ENCODE measurements around the gene ASCL1. TPM values are rescaled to one million over a fixed set of nuclear protein-coding genes. Genes with fewer than 3 reads are reported as not detected.
A peak's percentile ranks its signal among the peaks of the same experiment; 100 is the strongest.

Gene ASCL1
- total and polyA plus RNA-seq, 10 of the 15 experiments (the other 5 are each of a cell fraction or from before 2014, with no cell fraction given) = 10.6 to 61.1 (median 20.5) TPM

DNA sequence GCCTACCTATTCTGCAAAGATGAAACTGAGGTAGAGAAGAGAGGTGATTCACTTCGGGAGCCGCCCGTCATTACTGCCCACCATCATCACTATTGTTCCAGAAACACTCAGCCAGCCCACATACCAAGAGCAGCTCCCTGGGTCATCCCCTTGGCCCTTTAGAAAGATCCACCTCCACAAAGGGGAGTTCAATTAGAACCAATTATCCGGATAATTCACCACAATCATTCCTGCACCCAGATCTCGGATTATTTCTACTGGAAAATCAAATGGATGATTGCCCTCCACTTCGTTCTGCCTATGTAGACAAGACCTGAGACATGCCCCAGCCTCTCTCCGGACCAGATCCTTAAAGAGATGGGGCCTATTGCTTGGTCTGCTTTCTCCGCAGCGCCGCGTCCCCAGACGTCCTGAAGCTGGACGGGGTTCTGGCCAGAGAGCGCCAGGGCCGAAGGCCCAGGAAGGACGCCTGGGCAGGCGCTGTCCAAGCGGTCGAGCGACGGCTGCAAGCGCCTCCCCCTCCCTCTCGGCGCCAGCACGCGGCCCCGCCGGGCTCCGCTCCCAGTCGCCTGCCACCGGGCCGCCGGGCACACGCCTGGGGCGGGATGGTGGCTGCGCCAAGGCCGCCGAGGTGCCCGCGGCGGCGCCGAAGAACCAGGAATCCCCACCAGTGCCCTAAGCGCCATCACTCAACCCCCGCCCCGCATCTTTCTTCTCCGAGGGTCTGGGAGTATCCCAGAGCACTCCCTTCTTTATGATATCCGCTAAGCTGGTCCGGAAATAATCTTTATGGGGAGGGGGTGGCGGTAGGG is 1.3 kb upstream of the ASCL1 start:
- RAD21 ChIA-PET (ENCODE audit: unreplicated experiment) = interaction anchor here (0.9 to 2.0 kb wide), 8 partner anchors 73 to 592 kb away, joined by 3 to 6 read pairs (median 4); no protein-coding TSS in a partner anchor
- Histone ChIP-seq H3K27ac (ENCODE audit: control insufficient read depth, insufficient read depth) (no peak overlapping the region), H3K9ac (ENCODE audit: control insufficient read depth, insufficient read depth, low read length) (no peak overlapping the region), H2AFZ (ENCODE audit: control insufficient read depth, low read depth, low read length) (no peak overlapping the region; the same call in 1 of the 2 replicates), H3K27me3 (replicated peaks in 1 of 2; ENCODE audit: control insufficient read depth in 2 of 2, insufficient read depth in 2 of 2, low read length in 1 of 2) (peaks cover 0 to 15% of the 10 kb centered on the region in 2 experiments; a peak in 2 of 4 replicates), H3K36me3 (ENCODE audit: control insufficient read depth in 2 of 2, insufficient read depth in 2 of 2, low read length in 1 of 2) (no peaks in the 10 kb centered on the region), H3K4me3 (no peak overlapping the region), H4K20me1 (ENCODE audit: control insufficient read depth, insufficient read depth) (no peaks in the 10 kb centered on the region), H3K79me2 (ENCODE audit: control insufficient read depth, insufficient read depth, low read length) (no peaks in the 10 kb centered on the region), H3K4me1 (ENCODE audit: control insufficient read depth, insufficient read depth, low read length) (peaks cover 11% of the 10 kb centered on the region), H3K9me3 (replicated peaks; ENCODE audit: control insufficient read depth, insufficient read depth, low read length) (no peaks in the 10 kb centered on the region; the same call in 2 of the 3 replicates), H3K4me2 (ENCODE audit: control insufficient read depth, insufficient read depth) (peak overlapping the region; percentile 80; the same call in 1 of the 2 replicates)
- SMC1A ChIA-PET (ENCODE audit: uncharacterized antibody, unreplicated experiment) = interaction anchor here (0.7 to 2.3 kb wide), 11 partner anchors 16 to 593 kb away, joined by 3 to 9 read pairs (median 3); partner anchors contain the start of gene C12orf42
- POLR2A ChIA-PET = interaction anchor here (0.6 to 1.6 kb wide), 4 partner anchors 10 to 549 kb away, joined by 3 to 5 read pairs (median 4); no protein-coding TSS in a partner anchor
- ATAC-seq (no peak), DNase-seq (ENCODE audit: low read depth, low spot score) (no peak), FAIRE-seq (no peak)
- 59% methylated on average over 42 of the region's 50 CpGs for WGBS (ENCODE audit: insufficient coverage, insufficient replicate concordance, low lambda C conversion rate, missing lambda C conversion rate)
- in situ Hi-C loops (cut with MboI) (no loop called here), intact Hi-C loops (cut with micrococcal nuclease; ENCODE audit: unreplicated experiment) (loop anchor here (5.0 kb wide), 2 partner anchors 416 to 486 kb away; no protein-coding TSS in a partner anchor)
- CTCF ChIA-PET = interaction anchor here (0.6 to 1.4 kb wide), 3 partner anchors 16 to 981 kb away, joined by 3 to 5 read pairs (median 4); no protein-coding TSS in a partner anchor
- no TSS peak for BruUV-seq (replicated peaks)
- TF ChIP-seq ATF7 (IDR thresholded peaks at IDR 0.05; ENCODE audit: low read depth) (no peak), LARP7 (IDR thresholded peaks at IDR 0.05) (peak; percentile 44; the same call in 1 of the 2 replicates), SUPT20H (IDR thresholded peaks at IDR 0.05; ENCODE audit: borderline replicate concordance, control insufficient read depth, low read depth, low read length) (no peak), GATAD2B (conservative IDR thresholded peaks at IDR 0.05; ENCODE audit: low read depth) (peak; percentile 77; the same call in 1 of the 2 replicates), BHLHE40 (IDR thresholded peaks at IDR 0.05; ENCODE audit: borderline replicate concordance in 1 of 2, low read depth in 2 of 2, low read length in 1 of 2) (peak in 1 of 2 experiments; percentile 77; a peak in 2 of 4 replicates)
- TF ChIP-seq, protein P1, sequence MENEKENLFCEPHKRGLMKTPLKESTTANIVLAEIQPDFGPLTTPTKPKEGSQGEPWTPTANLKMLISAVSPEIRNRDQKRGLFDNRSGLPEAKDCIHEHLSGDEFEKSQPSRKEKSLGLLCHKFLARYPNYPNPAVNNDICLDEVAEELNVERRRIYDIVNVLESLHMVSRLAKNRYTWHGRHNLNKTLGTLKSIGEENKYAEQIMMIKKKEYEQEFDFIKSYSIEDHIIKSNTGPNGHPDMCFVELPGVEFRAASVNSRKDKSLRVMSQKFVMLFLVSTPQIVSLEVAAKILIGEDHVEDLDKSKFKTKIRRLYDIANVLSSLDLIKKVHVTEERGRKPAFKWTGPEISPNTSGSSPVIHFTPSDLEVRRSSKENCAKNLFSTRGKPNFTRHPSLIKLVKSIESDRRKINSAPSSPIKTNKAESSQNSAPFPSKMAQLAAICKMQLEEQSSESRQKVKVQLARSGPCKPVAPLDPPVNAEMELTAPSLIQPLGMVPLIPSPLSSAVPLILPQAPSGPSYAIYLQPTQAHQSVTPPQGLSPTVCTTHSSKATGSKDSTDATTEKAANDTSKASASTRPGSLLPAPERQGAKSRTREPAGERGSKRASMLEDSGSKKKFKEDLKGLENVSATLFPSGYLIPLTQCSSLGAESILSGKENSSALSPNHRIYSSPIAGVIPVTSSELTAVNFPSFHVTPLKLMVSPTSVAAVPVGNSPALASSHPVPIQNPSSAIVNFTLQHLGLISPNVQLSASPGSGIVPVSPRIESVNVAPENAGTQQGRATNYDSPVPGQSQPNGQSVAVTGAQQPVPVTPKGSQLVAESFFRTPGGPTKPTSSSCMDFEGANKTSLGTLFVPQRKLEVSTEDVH (IDR thresholded peaks at IDR 0.05; ENCODE audit: low read depth, partially characterized antibody) = no peak
- TF ChIP-seq, protein P2, sequence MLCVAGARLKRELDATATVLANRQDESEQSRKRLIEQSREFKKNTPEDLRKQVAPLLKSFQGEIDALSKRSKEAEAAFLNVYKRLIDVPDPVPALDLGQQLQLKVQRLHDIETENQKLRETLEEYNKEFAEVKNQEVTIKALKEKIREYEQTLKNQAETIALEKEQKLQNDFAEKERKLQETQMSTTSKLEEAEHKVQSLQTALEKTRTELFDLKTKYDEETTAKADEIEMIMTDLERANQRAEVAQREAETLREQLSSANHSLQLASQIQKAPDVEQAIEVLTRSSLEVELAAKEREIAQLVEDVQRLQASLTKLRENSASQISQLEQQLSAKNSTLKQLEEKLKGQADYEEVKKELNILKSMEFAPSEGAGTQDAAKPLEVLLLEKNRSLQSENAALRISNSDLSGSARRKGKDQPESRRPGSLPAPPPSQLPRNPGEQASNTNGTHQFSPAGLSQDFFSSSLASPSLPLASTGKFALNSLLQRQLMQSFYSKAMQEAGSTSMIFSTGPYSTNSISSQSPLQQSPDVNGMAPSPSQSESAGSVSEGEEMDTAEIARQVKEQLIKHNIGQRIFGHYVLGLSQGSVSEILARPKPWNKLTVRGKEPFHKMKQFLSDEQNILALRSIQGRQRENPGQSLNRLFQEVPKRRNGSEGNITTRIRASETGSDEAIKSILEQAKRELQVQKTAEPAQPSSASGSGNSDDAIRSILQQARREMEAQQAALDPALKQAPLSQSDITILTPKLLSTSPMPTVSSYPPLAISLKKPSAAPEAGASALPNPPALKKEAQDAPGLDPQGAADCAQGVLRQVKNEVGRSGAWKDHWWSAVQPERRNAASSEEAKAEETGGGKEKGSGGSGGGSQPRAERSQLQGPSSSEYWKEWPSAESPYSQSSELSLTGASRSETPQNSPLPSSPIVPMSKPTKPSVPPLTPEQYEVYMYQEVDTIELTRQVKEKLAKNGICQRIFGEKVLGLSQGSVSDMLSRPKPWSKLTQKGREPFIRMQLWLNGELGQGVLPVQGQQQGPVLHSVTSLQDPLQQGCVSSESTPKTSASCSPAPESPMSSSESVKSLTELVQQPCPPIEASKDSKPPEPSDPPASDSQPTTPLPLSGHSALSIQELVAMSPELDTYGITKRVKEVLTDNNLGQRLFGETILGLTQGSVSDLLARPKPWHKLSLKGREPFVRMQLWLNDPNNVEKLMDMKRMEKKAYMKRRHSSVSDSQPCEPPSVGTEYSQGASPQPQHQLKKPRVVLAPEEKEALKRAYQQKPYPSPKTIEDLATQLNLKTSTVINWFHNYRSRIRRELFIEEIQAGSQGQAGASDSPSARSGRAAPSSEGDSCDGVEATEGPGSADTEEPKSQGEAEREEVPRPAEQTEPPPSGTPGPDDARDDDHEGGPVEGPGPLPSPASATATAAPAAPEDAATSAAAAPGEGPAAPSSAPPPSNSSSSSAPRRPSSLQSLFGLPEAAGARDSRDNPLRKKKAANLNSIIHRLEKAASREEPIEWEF (IDR thresholded peaks at IDR 0.05; ENCODE audit: insufficient replicate concordance, low read depth, low read length) = no peak
- TF ChIP-seq, protein P3, sequence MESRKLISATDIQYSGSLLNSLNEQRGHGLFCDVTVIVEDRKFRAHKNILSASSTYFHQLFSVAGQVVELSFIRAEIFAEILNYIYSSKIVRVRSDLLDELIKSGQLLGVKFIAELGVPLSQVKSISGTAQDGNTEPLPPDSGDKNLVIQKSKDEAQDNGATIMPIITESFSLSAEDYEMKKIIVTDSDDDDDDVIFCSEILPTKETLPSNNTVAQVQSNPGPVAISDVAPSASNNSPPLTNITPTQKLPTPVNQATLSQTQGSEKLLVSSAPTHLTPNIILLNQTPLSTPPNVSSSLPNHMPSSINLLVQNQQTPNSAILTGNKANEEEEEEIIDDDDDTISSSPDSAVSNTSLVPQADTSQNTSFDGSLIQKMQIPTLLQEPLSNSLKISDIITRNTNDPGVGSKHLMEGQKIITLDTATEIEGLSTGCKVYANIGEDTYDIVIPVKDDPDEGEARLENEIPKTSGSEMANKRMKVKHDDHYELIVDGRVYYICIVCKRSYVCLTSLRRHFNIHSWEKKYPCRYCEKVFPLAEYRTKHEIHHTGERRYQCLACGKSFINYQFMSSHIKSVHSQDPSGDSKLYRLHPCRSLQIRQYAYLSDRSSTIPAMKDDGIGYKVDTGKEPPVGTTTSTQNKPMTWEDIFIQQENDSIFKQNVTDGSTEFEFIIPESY (IDR thresholded peaks at IDR 0.05) = peak; percentile 80; the same call in 1 of the 2 replicates
